OCI-LY1 (cell line): ENCODE measurements around the gene GALNT18.

Experiments
- EZH2 ChIP-seq: fragments of 200-600 bp; sonication (generic), shearing (Covaris generic); IDR thresholded peaks from 2 replicates; pipeline ENCODE4 v1.8.0; 2017; ENCODE audit warnings: borderline replicate concordance, mixed run types, mild to moderate bottlenecking, antibody characterized with exemption, low read length, moderate library complexity, mixed read lengths
- TF ChIP-seq, protein P1 (sequence below): fragments of 200-600 bp; sonication (generic), shearing (Covaris generic); IDR thresholded peaks from 2 replicates; pipeline ENCODE4 v1.5.1; 2017; ENCODE audit warnings: mild to moderate bottlenecking, antibody characterized with exemption, low read length, moderate library complexity, mixed read lengths

DNA sequence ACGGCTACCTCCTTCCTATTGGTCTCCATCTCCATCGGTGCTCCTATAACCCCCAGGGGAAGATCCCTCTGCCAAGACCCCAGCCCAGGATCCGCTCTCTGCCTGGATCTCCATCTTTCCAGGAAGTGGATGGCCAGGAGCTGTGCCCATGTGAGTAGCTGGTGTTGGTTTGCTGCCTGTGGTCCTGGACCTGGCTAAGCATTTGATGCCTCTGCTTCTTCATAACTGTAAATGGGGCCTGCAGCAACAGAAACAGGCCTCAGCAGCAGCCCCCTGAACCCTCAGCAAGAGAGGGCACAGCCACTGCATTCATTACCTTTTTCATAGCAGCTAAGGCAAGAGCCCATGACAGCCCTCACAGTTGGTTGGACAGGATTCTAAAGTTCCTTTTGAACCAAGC is 242.1 kb downstream of the GALNT18 start:
- TF ChIP-seq, protein P1, sequence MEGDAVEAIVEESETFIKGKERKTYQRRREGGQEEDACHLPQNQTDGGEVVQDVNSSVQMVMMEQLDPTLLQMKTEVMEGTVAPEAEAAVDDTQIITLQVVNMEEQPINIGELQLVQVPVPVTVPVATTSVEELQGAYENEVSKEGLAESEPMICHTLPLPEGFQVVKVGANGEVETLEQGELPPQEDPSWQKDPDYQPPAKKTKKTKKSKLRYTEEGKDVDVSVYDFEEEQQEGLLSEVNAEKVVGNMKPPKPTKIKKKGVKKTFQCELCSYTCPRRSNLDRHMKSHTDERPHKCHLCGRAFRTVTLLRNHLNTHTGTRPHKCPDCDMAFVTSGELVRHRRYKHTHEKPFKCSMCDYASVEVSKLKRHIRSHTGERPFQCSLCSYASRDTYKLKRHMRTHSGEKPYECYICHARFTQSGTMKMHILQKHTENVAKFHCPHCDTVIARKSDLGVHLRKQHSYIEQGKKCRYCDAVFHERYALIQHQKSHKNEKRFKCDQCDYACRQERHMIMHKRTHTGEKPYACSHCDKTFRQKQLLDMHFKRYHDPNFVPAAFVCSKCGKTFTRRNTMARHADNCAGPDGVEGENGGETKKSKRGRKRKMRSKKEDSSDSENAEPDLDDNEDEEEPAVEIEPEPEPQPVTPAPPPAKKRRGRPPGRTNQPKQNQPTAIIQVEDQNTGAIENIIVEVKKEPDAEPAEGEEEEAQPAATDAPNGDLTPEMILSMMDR = no peak
- TF ChIP-seq EZH2 = no peak
